AG08395 (cell line): ENCODE measurements around the gene C2CD4C.
A peak's percentile ranks its signal among the peaks of the same experiment; 100 is the strongest.
"Not testable (repeated sequence)": the region's sequence is repeated elsewhere in the genome, so short reads cannot be mapped to it uniquely, and the experiment has no call there.

Experiments
- DNase-seq: peaks from one replicate; pipeline ENCODE4 v3.0.0; 2012; ENCODE audit warnings: mixed read lengths, low spot score

The C2CD4C gene

DNA sequence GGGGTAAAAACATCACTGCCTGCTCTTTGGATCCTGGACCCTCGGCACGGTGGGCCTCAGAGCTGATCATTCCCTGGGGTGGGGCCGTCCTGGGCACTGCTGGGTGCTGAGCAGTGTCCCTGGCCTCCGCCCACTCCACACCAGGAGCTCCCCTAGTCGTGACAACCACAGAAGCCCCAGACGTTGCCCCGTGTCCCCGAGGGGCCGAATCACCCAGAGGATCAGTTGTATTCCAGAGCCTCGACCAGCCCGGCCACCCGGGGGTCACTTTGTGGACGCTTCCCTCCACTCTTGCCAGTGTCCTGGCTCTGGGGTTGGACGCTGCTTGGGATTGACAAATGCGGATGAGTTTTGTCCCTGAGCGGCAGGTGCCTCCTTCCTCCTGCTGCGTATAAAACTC, 10.2 kb downstream of the C2CD4C start:
- DNase-seq = no peak

GRCh38 chr19:397941-398706, 10.8 kb downstream of the C2CD4C start:
- DNase-seq = no peak

GRCh38 chr19:397321-397720, 11.6 kb downstream of the C2CD4C start:
- DNase-seq = no peak

DNA sequence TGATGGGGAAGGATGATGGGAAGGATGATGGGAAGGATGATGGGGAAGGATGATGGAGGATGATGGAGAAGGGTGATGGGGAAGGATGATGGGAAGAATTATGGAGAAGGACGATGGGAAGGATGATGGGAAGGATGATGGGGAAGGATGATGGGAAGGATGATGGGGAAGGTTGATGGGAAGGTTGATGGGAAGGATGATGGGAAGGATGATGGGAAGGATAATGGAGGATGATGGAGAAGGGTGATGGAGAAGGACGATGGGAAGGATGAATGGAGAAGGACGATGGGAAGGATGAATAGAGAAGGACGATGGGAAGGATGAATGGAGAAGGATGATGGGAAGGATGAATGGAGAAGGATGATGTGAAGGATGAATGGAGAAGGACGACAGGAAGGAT, 13.5 kb downstream of the C2CD4C start:
- DNase-seq = no peak

- DNase-seq = not testable (repeated sequence)
Measured at GRCh38 chr19:394857-395256, 14.1 kb downstream of the C2CD4C start.

GRCh38 chr19:393560-393959, 15.4 kb downstream of the C2CD4C start:
- DNase-seq = not testable (repeated sequence)

DNA sequence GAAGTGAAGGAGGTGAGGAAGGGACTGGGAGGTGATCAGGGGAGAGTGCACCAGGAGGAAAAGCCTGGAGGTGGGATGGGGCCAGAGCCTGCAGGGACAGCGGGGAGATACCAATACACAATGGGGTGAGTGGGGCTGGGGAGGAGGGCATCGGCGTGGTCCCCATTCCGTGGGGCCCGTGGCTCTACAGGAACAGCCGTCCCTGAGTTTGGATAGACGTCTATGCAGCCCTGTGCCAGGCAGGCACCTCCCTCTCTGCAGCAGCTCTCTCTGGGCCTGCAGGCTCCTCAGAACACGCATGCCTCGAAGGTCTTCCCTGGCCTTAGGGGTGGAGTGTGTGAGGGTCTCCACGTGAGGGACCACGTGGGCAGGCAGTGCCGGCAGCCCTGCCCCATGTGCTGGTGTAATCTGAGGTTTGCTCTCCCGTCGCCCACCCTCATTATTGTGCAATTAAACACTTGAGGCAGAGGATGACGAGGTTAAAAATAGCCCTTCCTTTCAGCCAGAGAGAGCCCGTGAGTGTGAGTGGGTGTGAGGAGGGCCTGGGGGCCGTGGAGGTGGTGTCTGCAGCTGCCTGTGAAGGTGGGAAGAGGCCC, 16.5 kb downstream of the C2CD4C start:
- DNase-seq = no peak

- DNase-seq = no peak
Measured at GRCh38 chr19:391726-392374, 17.1 kb downstream of the C2CD4C start.

GRCh38 chr19:391207-391557, 17.8 kb downstream of the C2CD4C start:
- no peak for DNase-seq

DNA sequence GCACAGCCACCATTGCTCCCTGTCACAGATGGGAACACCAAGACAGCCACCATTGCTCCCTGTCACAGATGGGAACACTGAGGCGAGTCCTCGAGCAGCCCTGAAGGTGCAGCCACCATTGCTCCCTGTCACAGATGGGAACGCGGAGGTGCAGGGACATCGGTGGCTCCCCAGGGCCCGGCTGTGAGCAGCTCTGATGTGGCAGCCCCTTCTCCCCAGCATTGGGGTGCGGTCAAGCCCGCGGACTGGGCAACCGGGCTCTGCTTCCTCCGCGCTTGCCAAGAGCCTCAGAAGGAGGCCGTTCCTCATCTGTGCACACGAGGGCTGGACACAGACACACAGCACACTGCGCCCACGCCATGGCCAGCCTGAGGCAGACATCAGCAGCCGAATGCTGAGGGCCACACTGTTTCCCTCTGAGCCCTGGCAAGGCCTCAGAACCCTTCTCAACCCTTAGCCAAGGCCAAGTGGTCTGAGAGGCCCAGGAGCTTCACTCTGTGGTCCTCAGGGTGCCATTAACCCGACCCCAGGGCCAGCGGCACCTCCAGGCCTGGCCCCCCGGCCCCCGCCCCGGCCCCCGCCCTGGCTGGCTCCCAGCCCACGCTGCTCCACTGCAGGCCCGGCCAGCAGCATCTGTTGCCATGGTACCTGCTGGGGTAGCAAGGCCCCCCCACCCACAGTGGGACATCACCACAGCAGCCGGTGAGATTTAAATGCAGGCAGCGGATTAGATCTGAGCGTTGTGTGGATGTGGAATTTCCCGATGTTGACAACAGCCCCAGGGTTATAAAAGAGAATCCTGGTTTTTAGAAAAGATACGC, 18.4 kb downstream of the C2CD4C start:
- no peak for DNase-seq

DNA sequence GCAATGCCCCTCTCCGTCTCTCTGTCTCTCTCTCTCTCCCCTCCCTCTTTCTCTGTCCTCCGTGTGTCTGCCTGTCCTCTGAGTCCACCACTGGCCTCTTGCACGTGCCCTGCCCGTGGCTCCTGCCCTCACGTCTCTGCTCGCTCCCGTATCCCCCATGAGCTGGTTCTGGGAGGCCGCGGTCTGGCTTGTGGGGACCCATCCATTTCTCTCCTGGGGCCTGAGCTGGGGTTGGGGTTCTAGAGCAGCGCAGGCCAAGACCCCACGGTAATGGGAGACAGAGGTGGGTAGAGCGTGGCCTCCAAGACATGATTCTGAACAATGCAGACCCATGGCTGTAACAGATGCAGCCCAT, 19.0 kb downstream of the C2CD4C start:
- DNase-seq = no peak

- DNase-seq = no peak
Measured at GRCh38 chr19:389255-389934, 19.6 kb downstream of the C2CD4C start.

GRCh38 chr19:388691-389090, 20.3 kb downstream of the C2CD4C start:
- no peak for DNase-seq

GRCh38 chr19:387777-388176, 21.2 kb downstream of the C2CD4C start:
- DNase-seq = no peak

- DNase-seq = not testable (repeated sequence)
Measured at GRCh38 chr19:386632-387301, 22.2 kb downstream of the C2CD4C start.

DNA sequence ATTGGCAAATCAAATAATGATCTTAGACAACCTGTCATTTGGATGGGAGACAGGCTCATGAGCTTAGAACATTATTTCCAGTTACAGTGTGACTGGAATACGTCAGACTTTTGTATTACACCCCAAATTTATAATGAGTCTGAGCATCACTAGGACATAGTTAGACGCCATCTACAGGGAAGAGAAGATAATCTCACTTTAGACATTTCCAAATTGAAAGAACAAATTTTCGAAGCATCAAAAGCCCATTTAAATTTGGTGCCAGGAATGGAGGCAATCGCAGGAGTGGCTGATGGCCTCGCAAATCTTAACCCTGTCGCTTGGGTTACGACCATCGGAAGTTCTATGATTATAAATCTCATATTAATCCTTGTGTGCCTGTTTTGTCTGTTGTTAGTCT, 22.8 kb downstream of the C2CD4C start:
- DNase-seq = not testable (repeated sequence)

DNA sequence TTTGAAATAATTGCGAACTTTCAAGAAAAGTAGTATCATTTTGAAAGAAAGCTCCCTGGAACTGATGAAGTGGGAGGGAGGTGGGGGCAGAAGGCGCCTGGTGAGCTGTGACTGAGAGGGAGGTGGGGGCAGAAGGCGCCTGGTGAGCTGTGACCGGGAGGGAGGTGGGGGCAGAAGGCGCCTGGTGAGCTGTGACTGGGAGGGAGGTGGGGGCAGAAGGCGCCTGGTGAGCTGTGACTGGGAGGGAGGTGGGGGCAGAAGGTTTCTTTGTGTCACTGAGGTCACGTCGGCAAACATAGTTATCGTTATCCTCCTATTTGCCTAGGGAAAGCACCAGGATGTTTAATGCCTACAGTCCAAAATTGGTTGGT, 24.2 kb downstream of the C2CD4C start:
- DNase-seq = no peak

- no peak for DNase-seq
Measured at GRCh38 chr19:383922-384798, 24.8 kb downstream of the C2CD4C start.

DNA sequence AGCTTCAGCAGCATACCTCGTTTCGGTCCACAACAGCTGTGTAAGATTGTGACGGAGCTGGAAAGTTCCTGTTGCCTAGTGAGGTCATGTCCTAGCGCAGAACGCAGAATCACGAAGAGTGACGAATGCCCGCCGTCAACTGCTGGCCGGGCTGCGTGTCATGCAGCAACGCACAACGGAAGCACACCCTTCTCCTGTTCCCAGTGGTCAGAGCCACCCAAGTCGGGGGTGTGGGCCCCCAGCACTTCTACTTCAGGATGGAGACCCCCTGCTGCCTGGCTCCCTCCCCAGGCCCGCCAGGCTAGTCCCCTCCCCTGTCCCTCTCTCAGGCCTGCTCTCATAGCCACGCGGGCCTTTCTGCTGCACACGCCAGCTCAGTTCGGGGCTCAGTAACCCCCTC, 25.9 kb downstream of the C2CD4C start:
- no peak for DNase-seq

DNA sequence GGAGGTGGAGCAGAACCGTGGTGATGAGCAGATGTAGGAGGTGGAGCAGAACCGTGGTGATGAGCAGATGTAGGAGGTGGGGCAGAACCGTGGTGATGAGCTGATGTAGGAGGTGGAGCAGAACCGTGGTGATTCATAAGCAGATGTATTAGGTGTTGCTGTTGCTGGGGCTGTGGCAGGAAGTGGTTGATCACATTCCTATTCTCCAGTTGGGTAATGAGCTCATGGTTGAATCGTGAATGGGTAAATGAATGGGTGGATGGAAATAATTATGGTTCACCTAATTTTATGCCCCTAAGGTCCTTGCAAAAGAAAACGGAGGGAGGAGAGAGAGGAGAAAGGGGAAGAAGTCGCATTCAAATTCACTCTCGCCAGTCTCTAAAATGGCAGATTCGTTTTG, 26.4 kb downstream of the C2CD4C start:
- peak; percentile 63 for DNase-seq

GRCh38 chr19:381901-382300, 27.0 kb downstream of the C2CD4C start:
- not testable (repeated sequence) for DNase-seq
